Neural crest cell (in vitro differentiated cells): ENCODE measurements around the gene NPAS2. TPM values are rescaled to one million over a fixed set of nuclear protein-coding genes. Genes with fewer than 3 reads are reported as not detected.
A peak's percentile ranks its signal among the peaks of the same experiment; 100 is the strongest.

Experiments
- DNase-seq: peaks from one replicate; pipeline ENCODE4 v3.0.0; 2021; ENCODE audit warnings: low read depth, mixed read lengths, low spot score
- H3K27ac Mint-ChIP-seq: one replicate; pipeline ENCODE4 v1.8.0; 2021; ENCODE audit warnings: mild to moderate bottlenecking, mixed read lengths; ENCODE audit not compliant: unreplicated experiment
- H3K27me3 Mint-ChIP-seq: 2 replicates; pipeline ENCODE4 v1.8.0; 2021; ENCODE audit warnings: low read depth, mild to moderate bottlenecking, mixed read lengths
- H3K36me3 Mint-ChIP-seq: 2 replicates; pipeline ENCODE4 v1.8.0; 2021; ENCODE audit warnings: low read depth, mild to moderate bottlenecking, mixed read lengths
- H3K4me1 Mint-ChIP-seq: 2 replicates; pipeline ENCODE4 v1.8.0; 2021; ENCODE audit warnings: mixed read lengths
- H3K4me3 Mint-ChIP-seq: one replicate; pipeline ENCODE4 v1.8.0; 2021; ENCODE audit warnings: mild to moderate bottlenecking, mixed read lengths
- H3K9me3 Mint-ChIP-seq: 2 replicates; pipeline ENCODE4 v1.8.0; 2021; ENCODE audit warnings: mixed read lengths
- total RNA-seq: library from RNA; stranded (reverse); gene quantifications from 2 replicates; pipeline ENCODE4 v1.2.1, GENCODE V29; 2021
- TF ChIP-seq, protein P1 (sequence below): fragments of 200-600 bp; sonication (generic); conservative IDR thresholded peaks from 2 replicates; pipeline ENCODE4 v1.5.0; 2021; ENCODE audit warnings: antibody characterized with exemption, mild to moderate bottlenecking

The NPAS2 gene
- total RNA-seq, 1 donor from 2014 or later: 2.6 TPM

DNA sequence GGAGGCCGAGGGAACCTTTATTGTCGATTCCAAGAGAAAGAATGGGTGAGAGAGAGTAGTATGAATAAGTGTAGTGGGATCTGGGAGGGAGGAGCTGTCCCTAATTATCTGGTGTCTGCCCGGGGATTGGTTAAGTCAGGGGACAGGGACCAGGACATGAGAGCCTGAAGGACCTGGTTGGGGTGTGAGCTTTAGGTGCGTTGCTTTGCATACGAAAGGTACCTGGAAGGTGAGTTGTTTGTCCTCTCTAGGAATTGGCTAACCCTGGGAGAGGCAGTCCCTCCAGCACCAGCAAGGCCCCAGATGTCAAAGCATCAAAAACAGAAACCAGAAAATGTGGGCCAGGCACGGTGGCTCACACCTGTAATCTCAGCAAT, 134.1 kb downstream of the NPAS2 start:
- Mint-ChIP-seq H3K27me3 (no peaks in the 10 kb centered on the region), H3K9me3 (no peaks in the 10 kb centered on the region), H3K4me3 (no peak overlapping the region), H3K36me3 (no peaks in the 10 kb centered on the region), H3K4me1 (peaks cover 12% of the 10 kb centered on the region), H3K27ac (peak overlapping the region; percentile 81)
- TF ChIP-seq, protein P1, sequence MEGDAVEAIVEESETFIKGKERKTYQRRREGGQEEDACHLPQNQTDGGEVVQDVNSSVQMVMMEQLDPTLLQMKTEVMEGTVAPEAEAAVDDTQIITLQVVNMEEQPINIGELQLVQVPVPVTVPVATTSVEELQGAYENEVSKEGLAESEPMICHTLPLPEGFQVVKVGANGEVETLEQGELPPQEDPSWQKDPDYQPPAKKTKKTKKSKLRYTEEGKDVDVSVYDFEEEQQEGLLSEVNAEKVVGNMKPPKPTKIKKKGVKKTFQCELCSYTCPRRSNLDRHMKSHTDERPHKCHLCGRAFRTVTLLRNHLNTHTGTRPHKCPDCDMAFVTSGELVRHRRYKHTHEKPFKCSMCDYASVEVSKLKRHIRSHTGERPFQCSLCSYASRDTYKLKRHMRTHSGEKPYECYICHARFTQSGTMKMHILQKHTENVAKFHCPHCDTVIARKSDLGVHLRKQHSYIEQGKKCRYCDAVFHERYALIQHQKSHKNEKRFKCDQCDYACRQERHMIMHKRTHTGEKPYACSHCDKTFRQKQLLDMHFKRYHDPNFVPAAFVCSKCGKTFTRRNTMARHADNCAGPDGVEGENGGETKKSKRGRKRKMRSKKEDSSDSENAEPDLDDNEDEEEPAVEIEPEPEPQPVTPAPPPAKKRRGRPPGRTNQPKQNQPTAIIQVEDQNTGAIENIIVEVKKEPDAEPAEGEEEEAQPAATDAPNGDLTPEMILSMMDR: no peak
- no peak for DNase-seq

DNA sequence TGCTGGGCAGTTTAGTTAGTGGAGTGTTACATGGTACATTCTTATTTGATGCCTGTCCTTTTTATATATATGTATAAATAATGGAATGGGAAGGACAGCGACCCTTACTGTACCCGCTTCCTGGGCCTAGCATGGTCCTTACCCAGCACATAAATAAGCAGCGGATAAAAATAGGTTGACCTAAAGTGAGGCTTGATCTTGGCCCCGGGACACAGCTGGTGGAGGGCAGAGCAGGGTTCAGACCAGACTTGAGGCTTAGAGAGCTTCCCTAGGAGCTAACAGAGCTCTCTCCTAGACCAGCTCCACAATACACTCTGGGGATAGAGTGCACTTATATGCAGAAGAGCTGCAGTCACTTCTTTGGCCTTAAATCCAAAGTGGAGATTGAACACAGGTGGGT, 135.3 kb downstream of the NPAS2 start:
- TF ChIP-seq, protein P1: no peak
- Mint-ChIP-seq H3K4me3 (no peak overlapping the region), H3K9me3 (no peaks in the 10 kb centered on the region), H3K27ac (no peak overlapping the region), H3K4me1 (no peaks in the 10 kb centered on the region), H3K27me3 (no peaks in the 10 kb centered on the region), H3K36me3 (no peaks in the 10 kb centered on the region)
- DNase-seq: no peak

DNA sequence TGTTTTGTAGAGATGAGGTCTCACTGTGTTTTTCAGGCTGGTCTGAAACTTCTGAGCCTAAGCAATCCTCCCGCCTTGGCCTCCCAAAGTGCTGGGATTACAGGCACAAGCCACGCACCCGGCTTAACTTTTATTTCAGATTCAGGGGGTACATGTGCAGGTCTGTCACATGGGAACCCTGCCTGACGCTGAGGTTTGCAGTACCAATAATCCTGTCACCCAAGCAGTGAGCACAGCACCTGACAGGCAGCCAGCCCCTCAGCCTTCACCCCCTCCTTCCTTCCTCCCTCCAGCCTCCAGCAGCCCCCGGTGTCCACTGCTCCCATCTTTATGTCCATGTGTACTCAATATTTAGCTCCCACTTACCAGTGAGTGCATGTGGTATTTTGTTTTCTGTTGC, 136.1 kb downstream of the NPAS2 start:
- Mint-ChIP-seq H3K27ac (peak overlapping the region; percentile 62), H3K4me3 (no peak overlapping the region), H3K4me1 (no peaks in the 10 kb centered on the region), H3K27me3 (no peaks in the 10 kb centered on the region), H3K36me3 (no peaks in the 10 kb centered on the region), H3K9me3 (no peaks in the 10 kb centered on the region)
- TF ChIP-seq, protein P1: no peak
- DNase-seq: no peak

DNA sequence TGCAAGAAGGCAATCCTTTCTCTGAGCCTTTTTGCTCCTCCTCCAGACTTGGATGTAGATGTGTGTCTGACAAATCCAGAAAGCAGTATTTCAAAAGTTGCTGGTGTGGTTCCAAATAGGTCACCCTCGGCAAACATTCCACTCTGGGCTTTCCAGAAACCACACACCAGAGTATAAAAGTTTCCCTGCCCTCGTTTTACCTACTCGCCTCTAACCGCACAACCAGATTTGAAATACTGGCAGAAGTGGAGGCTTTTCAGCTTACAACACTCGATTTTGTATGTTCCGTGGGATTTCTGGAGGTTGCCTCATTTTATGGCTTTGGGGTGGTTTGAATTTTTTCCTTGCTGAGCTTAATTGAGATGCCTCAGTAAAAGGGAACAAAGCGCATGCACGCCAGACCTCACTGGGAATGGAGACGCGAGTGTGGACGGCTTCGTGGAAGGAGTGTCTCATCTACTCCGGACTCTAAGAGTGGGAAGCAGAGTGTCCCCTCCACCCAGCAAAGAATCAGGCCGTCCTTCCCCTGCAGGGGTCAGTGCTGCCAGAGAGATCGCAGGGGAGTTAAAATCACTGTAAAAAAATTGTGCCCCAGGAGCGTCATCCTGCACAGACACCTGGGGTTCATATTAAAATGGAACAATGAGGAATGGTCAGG, 138.2 kb downstream of the NPAS2 start:
- Mint-ChIP-seq H3K27ac (no peak overlapping the region), H3K9me3 (no peaks in the 10 kb centered on the region), H3K27me3 (no peaks in the 10 kb centered on the region), H3K4me3 (no peak overlapping the region), H3K4me1 (no peaks in the 10 kb centered on the region), H3K36me3 (no peaks in the 10 kb centered on the region)
- DNase-seq: no peak
- TF ChIP-seq, protein P1: no peak

DNA sequence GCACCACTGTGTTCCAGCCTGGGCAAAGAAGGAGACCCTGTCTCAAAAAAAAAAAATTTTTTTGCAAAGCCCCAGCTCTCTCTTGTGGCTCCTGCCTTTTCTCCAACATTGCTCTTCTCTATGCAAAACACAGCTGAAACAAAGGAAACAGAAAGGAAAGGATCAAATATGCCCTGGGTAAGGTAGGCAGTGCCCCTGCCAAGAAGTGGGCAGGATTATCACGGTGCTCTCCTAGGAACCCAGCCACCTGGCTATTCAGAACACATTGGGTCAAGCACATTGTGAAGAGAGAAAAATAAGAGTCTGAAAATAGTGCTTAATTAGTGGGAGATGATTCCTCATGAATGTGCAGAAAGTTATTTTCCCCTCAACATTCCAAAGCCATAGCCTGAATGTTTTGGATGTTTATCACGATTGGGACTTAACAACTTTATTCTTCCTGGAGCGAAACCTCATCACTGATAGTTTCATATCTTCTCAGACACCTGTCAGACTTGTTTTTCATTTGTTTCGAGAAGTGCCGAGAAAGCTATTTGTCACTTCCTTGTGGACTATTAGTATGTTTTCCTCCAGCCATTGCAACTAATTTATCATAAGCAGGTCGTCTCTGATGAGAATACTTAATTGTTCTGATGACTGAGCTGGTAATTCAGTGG, 139.4 kb downstream of the NPAS2 start:
- Mint-ChIP-seq H3K36me3 (no peaks in the 10 kb centered on the region), H3K27me3 (no peaks in the 10 kb centered on the region), H3K9me3 (no peaks in the 10 kb centered on the region), H3K4me3 (no peak overlapping the region), H3K27ac (no peak overlapping the region), H3K4me1 (no peaks in the 10 kb centered on the region)
- DNase-seq: no peak
- TF ChIP-seq, protein P1: no peak
